K562 treated with DMSO at 1 percent for 48 hours (cell line): ENCODE measurements around the gene TMEM116. TPM values are rescaled to one million over a fixed set of nuclear protein-coding genes. Genes with fewer than 3 reads are reported as not detected.

Experiments
- total RNA-seq: library from RNA; unstranded; fragments of 300-600 nt; gene quantifications from 2 replicates; pipeline ENCODE4 v1.2.3, GENCODE V29; 2022; ENCODE audit warnings: low replicate concordance; ENCODE audit errors: extremely low read depth

TMEM116 gene
- total RNA-seq: not detected in 2 replicates

GRCh38 chr12:112012775-112013600, at the start of gene TMEM116, which contains the start of gene ERP29:
Gene TMEM116, minus strand, starts transcription at chr12:112013165. Its CDS starts 7,895 bp downstream, at chr12:112005270.
Gene ERP29, plus strand, starts transcription at chr12:112013426. Its CDS starts 40 bp downstream, at chr12:112013466.

Other genes with a start within 250 kb of the TMEM116 start
- gene ALDH2, start 246.2 kb downstream of the TMEM116 start, total RNA-seq: not detected in 2 replicates
- not detected in 2 replicates for gene MAPKAPK5, start 170.9 kb downstream of the TMEM116 start, total RNA-seq
- not detected in 2 replicates for gene ERP29, start 261 bp upstream of the TMEM116 start, total RNA-seq
- not detected in 2 replicates for gene NAA25, start 95.6 kb upstream of the TMEM116 start, total RNA-seq
- not detected in 2 replicates for gene TRAFD1, start 112.4 kb upstream of the TMEM116 start, total RNA-seq